ENCODE data around the gene RSBN1. TPM values are rescaled to one million over a fixed set of nuclear protein-coding genes. Genes with fewer than 3 reads are reported as not detected.

The RSBN1 gene
- total and polyA plus RNA-seq, 7 experiments from 2014 or later = 29.9 to 58.1 (median 42.0) TPM

- POLR2A ChIA-PET = interaction anchor here (0.7 kb wide), 1 partner anchor 100 kb away, joined by 3 read pairs; no protein-coding TSS in a partner anchor
- H3K4me1 Mint-ChIP-seq = peaks cover 15 to 55% (median 41%) of the 10 kb centered on the region in 7 donors
- Histone ChIP-seq H3K27me3 (ENCODE audit: control insufficient read depth in 2 of 2, insufficient read depth in 2 of 2, low read length in 2 of 2) (no peaks in the 10 kb centered on the region), H3K4me3 (ENCODE audit: low read length) (no peak overlapping the region), H3K4me1 (ENCODE audit: control insufficient read depth in 2 of 2, insufficient read depth in 2 of 2, low read length in 2 of 2) (peaks cover 0 to 7% of the 10 kb centered on the region in 2 donors), H3K27ac (ENCODE audit: low read depth, low read length) (no peak overlapping the region), H3K9me3 (ENCODE audit: control insufficient read depth in 2 of 3, low read length in 3 of 3) (no peaks in the 10 kb centered on the region), H3K36me3 (ENCODE audit: control insufficient read depth in 2 of 3, insufficient read depth in 3 of 3, low read length in 3 of 3) (peaks cover 8 to 34% (median 9%) of the 10 kb centered on the region in 3 experiments)
- H3K4me3 Mint-ChIP-seq = no peak overlapping the region
- intact Hi-C loops (cut with micrococcal nuclease) = no loop called here
- no peak for DNase-seq
- H3K27me3 Mint-ChIP-seq = no peaks in the 10 kb centered on the region
- no peaks in the 10 kb centered on the region for H3K9me3 Mint-ChIP-seq
- CTCF ChIA-PET = interaction anchor here (0.6 kb wide), 1 partner anchor 182 kb away, joined by 3 read pairs; no protein-coding TSS in a partner anchor
- ATAC-seq = no peak
- peaks cover 0 to 37% (median 24%) of the 10 kb centered on the region in 5 donors for H3K36me3 Mint-ChIP-seq
- peak overlapping the region in 7 of 9 donors; percentile 35 to 83 (median 52) for H3K27ac Mint-ChIP-seq
Measured at GRCh38 chr1:113770031-113770430, 42.2 kb downstream of the RSBN1 start.

GRCh38 chr1:113769601-113769970 is 42.7 kb downstream of the RSBN1 start:
- Histone ChIP-seq H3K27me3 (ENCODE audit: control insufficient read depth in 2 of 2, insufficient read depth in 2 of 2, low read length in 2 of 2) (no peaks in the 10 kb centered on the region), H3K9me3 (ENCODE audit: control insufficient read depth in 2 of 3, low read length in 3 of 3) (no peaks in the 10 kb centered on the region), H3K36me3 (ENCODE audit: control insufficient read depth in 2 of 3, insufficient read depth in 3 of 3, low read length in 3 of 3) (peaks cover 8 to 36% (median 9%) of the 10 kb centered on the region in 3 experiments), H3K4me1 (ENCODE audit: control insufficient read depth in 2 of 2, insufficient read depth in 2 of 2, low read length in 2 of 2) (peaks cover 0 to 7% of the 10 kb centered on the region in 2 donors), H3K27ac (ENCODE audit: low read depth, low read length) (no peak overlapping the region), H3K4me3 (ENCODE audit: low read length) (no peak overlapping the region)
- H3K4me3 Mint-ChIP-seq = no peak overlapping the region
- H3K36me3 Mint-ChIP-seq = peaks cover 0 to 41% (median 24%) of the 10 kb centered on the region in 5 donors
- no peaks in the 10 kb centered on the region for H3K9me3 Mint-ChIP-seq
- H3K27me3 Mint-ChIP-seq = no peaks in the 10 kb centered on the region
- ChIA-PET POLR2A (interaction anchor here (0.7 kb wide), 1 partner anchor 100 kb away, joined by 3 read pairs; no protein-coding TSS in a partner anchor), CTCF (no interaction called here)
- intact Hi-C loops (cut with micrococcal nuclease) = no loop called here
- ATAC-seq (no peak), DNase-seq (no peak)
- H3K27ac Mint-ChIP-seq = peak overlapping the region in 5 of 9 donors; percentile 35 to 83 (median 55)
- H3K4me1 Mint-ChIP-seq = peaks cover 15 to 55% (median 41%) of the 10 kb centered on the region in 7 donors

- Histone ChIP-seq H3K27me3 (ENCODE audit: control insufficient read depth in 2 of 2, insufficient read depth in 2 of 2, low read length in 2 of 2) (no peaks in the 10 kb centered on the region), H3K4me3 (ENCODE audit: low read length) (no peak overlapping the region), H3K36me3 (ENCODE audit: control insufficient read depth in 2 of 3, insufficient read depth in 3 of 3, low read length in 3 of 3) (peaks cover 8 to 35% (median 9%) of the 10 kb centered on the region in 3 experiments), H3K9me3 (ENCODE audit: control insufficient read depth in 2 of 3, low read length in 3 of 3) (no peaks in the 10 kb centered on the region), H3K4me1 (ENCODE audit: control insufficient read depth in 2 of 2, insufficient read depth in 2 of 2, low read length in 2 of 2) (peaks cover 0 to 7% of the 10 kb centered on the region in 2 donors), H3K27ac (ENCODE audit: low read depth, low read length) (peak overlapping the region; percentile 12)
- peak overlapping the region in 8 of 9 donors; percentile 13 to 83 (median 54) for H3K27ac Mint-ChIP-seq
- peaks cover 16 to 55% (median 41%) of the 10 kb centered on the region in 7 donors for H3K4me1 Mint-ChIP-seq
- ChIA-PET POLR2A (interaction anchor here (0.7 to 1.5 kb wide), 3 partner anchors 28 to 92 kb away, joined by 3 to 5 read pairs (median 4); no protein-coding TSS in a partner anchor), CTCF (interaction anchor here (0.6 kb wide), 1 partner anchor 219 kb away, joined by 3 read pairs; no protein-coding TSS in a partner anchor)
- no peak overlapping the region for H3K4me3 Mint-ChIP-seq
- intact Hi-C loops (cut with micrococcal nuclease) = no loop called here
- H3K36me3 Mint-ChIP-seq = peaks cover 0 to 42% (median 24%) of the 10 kb centered on the region in 5 donors
- no peak for DNase-seq
- H3K9me3 Mint-ChIP-seq = no peaks in the 10 kb centered on the region
- H3K27me3 Mint-ChIP-seq = no peaks in the 10 kb centered on the region
- ATAC-seq = no peak
Measured at GRCh38 chr1:113768916-113769600, 43.2 kb downstream of the RSBN1 start.

- no peak overlapping the region for H3K27ac ChIP-seq (ENCODE audit: low read depth, low read length)
- no peaks in the 10 kb centered on the region for H3K9me3 ChIP-seq (ENCODE audit: control insufficient read depth in 2 of 3, low read length in 3 of 3)
- H3K27me3 ChIP-seq (ENCODE audit: control insufficient read depth in 2 of 2, insufficient read depth in 2 of 2, low read length in 2 of 2) = no peaks in the 10 kb centered on the region
- no peak for DNase-seq
- H3K4me3 Mint-ChIP-seq = no peak overlapping the region
- intact Hi-C loops (cut with micrococcal nuclease) = no loop called here
- peak overlapping the region in 6 of 9 donors; percentile 9 to 66 (median 32) for H3K27ac Mint-ChIP-seq
- ChIA-PET CTCF (no interaction called here), POLR2A (no interaction called here)
- no peak overlapping the region for H3K4me3 ChIP-seq (ENCODE audit: low read length)
- peaks cover 14 to 40% (median 30%) of the 10 kb centered on the region in 7 donors for H3K4me1 Mint-ChIP-seq
- H3K4me1 ChIP-seq (ENCODE audit: control insufficient read depth in 2 of 2, insufficient read depth in 2 of 2, low read length in 2 of 2) = peaks cover 0 to 7% of the 10 kb centered on the region in 2 donors
- peaks cover 0 to 2% (median 0%) of the 10 kb centered on the region in 11 donors for H3K9me3 Mint-ChIP-seq
- H3K36me3 ChIP-seq (ENCODE audit: control insufficient read depth in 2 of 3, insufficient read depth in 3 of 3, low read length in 3 of 3) = peaks cover 8 to 31% (median 9%) of the 10 kb centered on the region in 3 experiments
- peaks cover 0 to 49% (median 17%) of the 10 kb centered on the region in 5 donors for H3K36me3 Mint-ChIP-seq
- no peak for ATAC-seq
- no peaks in the 10 kb centered on the region for H3K27me3 Mint-ChIP-seq
Measured at GRCh38 chr1:113765306-113766230, 46.7 kb downstream of the RSBN1 start.

- no peaks in the 10 kb centered on the region for H3K9me3 ChIP-seq (ENCODE audit: control insufficient read depth in 2 of 3, low read length in 3 of 3)
- peaks cover 0 to 4% of the 10 kb centered on the region in 2 donors for H3K4me1 ChIP-seq (ENCODE audit: control insufficient read depth in 2 of 2, insufficient read depth in 2 of 2, low read length in 2 of 2)
- ChIA-PET CTCF (no interaction called here), POLR2A (interaction anchor here (0.7 to 1.6 kb wide), 2 partner anchors 48 to 360 kb away, joined by 3 to 5 read pairs; no protein-coding TSS in a partner anchor)
- no peak overlapping the region for H3K4me3 ChIP-seq (ENCODE audit: low read length)
- Mint-ChIP-seq H3K9me3 (peaks cover 0 to 2% (median 0%) of the 10 kb centered on the region in 11 donors), H3K27ac (peak overlapping the region in 6 of 9 donors; percentile 2 to 85 (median 53)), H3K4me1 (peaks cover 0 to 30% (median 20%) of the 10 kb centered on the region in 7 donors), H3K4me3 (no peak overlapping the region), H3K27me3 (no peaks in the 10 kb centered on the region), H3K36me3 (peaks cover 0 to 45% (median 16%) of the 10 kb centered on the region in 5 donors)
- DNase-seq (no peak), ATAC-seq (no peak)
- H3K27ac ChIP-seq (ENCODE audit: low read depth, low read length) = no peak overlapping the region
- intact Hi-C loops (cut with micrococcal nuclease) = no loop called here
- no peaks in the 10 kb centered on the region for H3K27me3 ChIP-seq (ENCODE audit: control insufficient read depth in 2 of 2, insufficient read depth in 2 of 2, low read length in 2 of 2)
- H3K36me3 ChIP-seq (ENCODE audit: control insufficient read depth in 2 of 3, insufficient read depth in 3 of 3, low read length in 3 of 3) = peaks cover 8 to 35% (median 9%) of the 10 kb centered on the region in 3 experiments
Measured at GRCh38 chr1:113763661-113764060, 48.6 kb downstream of the RSBN1 start.

GRCh38 chr1:113761937-113762336 is 50.3 kb downstream of the RSBN1 start:
- intact Hi-C loops (cut with micrococcal nuclease) = no loop called here

More at GRCh38 chr1:113761937-113762336, 50.3 kb downstream of the RSBN1 start:
- DNase-seq = no peak
- H3K36me3 ChIP-seq (ENCODE audit: control insufficient read depth in 2 of 3, insufficient read depth in 3 of 3, low read length in 3 of 3) = peaks cover 8 to 23% (median 9%) of the 10 kb centered on the region in 3 experiments
- no peak overlapping the region for H3K4me3 ChIP-seq (ENCODE audit: low read length)
- no peak for ATAC-seq
- H3K4me3 Mint-ChIP-seq = no peak overlapping the region
- peak overlapping the region in 4 of 9 donors; percentile 13 to 51 (median 28) for H3K27ac Mint-ChIP-seq
- H3K9me3 ChIP-seq (ENCODE audit: control insufficient read depth in 2 of 3, low read length in 3 of 3) = no peaks in the 10 kb centered on the region
- H3K36me3 Mint-ChIP-seq = peaks cover 0 to 30% (median 11%) of the 10 kb centered on the region in 5 donors
- ChIA-PET CTCF (interaction anchor here (0.6 to 0.9 kb wide), 2 partner anchors 15 to 46 kb away, joined by 3 read pairs; no protein-coding TSS in a partner anchor), POLR2A (interaction anchor here (0.6 to 0.7 kb wide), 2 partner anchors 137 to 1087 kb away, joined by 3 read pairs; no protein-coding TSS in a partner anchor)
- H3K27me3 Mint-ChIP-seq = no peaks in the 10 kb centered on the region
- H3K27me3 ChIP-seq (ENCODE audit: control insufficient read depth in 2 of 2, insufficient read depth in 2 of 2, low read length in 2 of 2) = no peaks in the 10 kb centered on the region
- H3K4me1 Mint-ChIP-seq = peaks cover 0 to 31% (median 16%) of the 10 kb centered on the region in 7 donors
- H3K9me3 Mint-ChIP-seq = peaks cover 0 to 2% (median 0%) of the 10 kb centered on the region in 11 donors
- H3K27ac ChIP-seq (ENCODE audit: low read depth, low read length) = no peak overlapping the region
- H3K4me1 ChIP-seq (ENCODE audit: control insufficient read depth in 2 of 2, insufficient read depth in 2 of 2, low read length in 2 of 2) = peaks cover 0 to 11% of the 10 kb centered on the region in 2 donors

Measured in naive thymus-derived CD4-positive, alpha-beta T cell (primary cell).